ENCODE data around the gene SPATA7. TPM values are rescaled to one million over a fixed set of nuclear protein-coding genes. Genes with fewer than 3 reads are reported as not detected.

The SPATA7 gene
- total and polyA plus RNA-seq, 10 of the 15 experiments (the other 5 are each of a cell fraction or from before 2014, with no cell fraction given) = 0.39 to 3.0 (median 2.2) TPM

- intact Hi-C loops (cut with micrococcal nuclease; ENCODE audit: unreplicated experiment) = no loop called here
- SMC1A ChIA-PET (ENCODE audit: uncharacterized antibody, unreplicated experiment) = no interaction called here
- Histone ChIP-seq H3K27ac (ENCODE audit: control insufficient read depth, insufficient read depth) (no peak overlapping the region), H3K4me1 (ENCODE audit: control insufficient read depth, insufficient read depth, low read length) (no peaks in the 10 kb centered on the region), H3K9ac (ENCODE audit: control insufficient read depth, insufficient read depth, low read length) (no peak overlapping the region), H3K79me2 (ENCODE audit: control insufficient read depth, insufficient read depth, low read length) (no peaks in the 10 kb centered on the region), H3K9me3 (replicated peaks; ENCODE audit: control insufficient read depth, insufficient read depth, low read length) (no peaks in the 10 kb centered on the region; the same call in 2 of the 3 replicates), H2AFZ (ENCODE audit: control insufficient read depth, low read depth, low read length) (no peak overlapping the region), H3K36me3 (ENCODE audit: control insufficient read depth in 2 of 2, insufficient read depth in 2 of 2, low read length in 1 of 2) (no peaks in the 10 kb centered on the region), H3K4me2 (ENCODE audit: control insufficient read depth, insufficient read depth) (no peak overlapping the region), H4K20me1 (ENCODE audit: control insufficient read depth, insufficient read depth) (no peaks in the 10 kb centered on the region), H3K27me3 (replicated peaks in 1 of 2; ENCODE audit: control insufficient read depth in 2 of 2, insufficient read depth in 2 of 2, low read length in 1 of 2) (no peaks in the 10 kb centered on the region), H3K4me3 (no peak overlapping the region)
- no peak for DNase-seq (ENCODE audit: low read depth, low spot score)
- RAD21 ChIA-PET (ENCODE audit: unreplicated experiment) = no interaction called here
- no peak for FAIRE-seq
- POLR2A ChIA-PET = no interaction called here
- in situ Hi-C loops (cut with MboI) = no loop called here
- TF ChIP-seq ZNF274 (IDR thresholded peaks at IDR 0.05; ENCODE audit: insufficient read depth, insufficient read length) (no peak), CBX5 (IDR thresholded peaks at IDR 0.05; ENCODE audit: low read depth) (no peak), FOXK2 (IDR thresholded peaks at IDR 0.05) (no peak), SMARCA5 (IDR thresholded peaks at IDR 0.05) (no peak), NKRF (conservative IDR thresholded peaks at IDR 0.05) (no peak), IRF4 (IDR thresholded peaks at IDR 0.05; ENCODE audit: low read depth, low read length) (no peak), CHD2 (IDR thresholded peaks at IDR 0.05; ENCODE audit: borderline replicate concordance, low read depth, low read length) (no peak), SUZ12 (IDR thresholded peaks at IDR 0.05; ENCODE audit: unreplicated experiment) (no peak), ETV6 (conservative IDR thresholded peaks at IDR 0.05 in 1 of 2, IDR thresholded peaks at IDR 0.05 in 1 of 2; ENCODE audit: borderline replicate concordance in 1 of 2, low read depth in 1 of 2) (no peak), RELA (IDR thresholded peaks at IDR 0.05; ENCODE audit: borderline replicate concordance, partially characterized antibody) (no peak), LARP7 (IDR thresholded peaks at IDR 0.05) (no peak), FOS (IDR thresholded peaks at IDR 0.05; ENCODE audit: borderline replicate concordance, extremely low read depth, insufficient read length) (no peak), RAD21 (IDR thresholded peaks at IDR 0.05; ENCODE audit: insufficient read depth, low read depth, low read length) (no peak), ZNF687 (IDR thresholded peaks at IDR 0.05) (no peak)
- WGBS (ENCODE audit: insufficient coverage, insufficient replicate concordance, low lambda C conversion rate, missing lambda C conversion rate) = 8% methylated on average over 3 of the region's 3 CpGs
- CTCF ChIA-PET = no interaction called here
- no TSS peak for BruUV-seq (replicated peaks)
- ATAC-seq = no peak
Measured at GRCh38 chr14:88354358-88354757, 31.1 kb upstream of the SPATA7 start.

All from GM12878 (cell line).